Endothelial cell of umbilical vein (primary cell): ENCODE results near the gene CHN2.

Experiments
- CTCF ChIP-seq, 2 donors: IDR thresholded peaks; 1 replicate in 1 of 2; 2 replicates in 1 of 2; pipeline ENCODE4 v1.5.1; 2011; ENCODE audit warnings: low read length in 2 of 2, mild to moderate bottlenecking in 2 of 2, moderate library complexity in 2 of 2, control low read depth in 1 of 2, inconsistent platforms in 1 of 2, low read depth in 1 of 2; ENCODE audit not compliant: insufficient read depth in 1 of 2; ENCODE audit errors: extremely low read depth in 1 of 2
- MAX ChIP-seq: IDR thresholded peaks from 2 replicates; pipeline ENCODE4 v1.6.1; 2011; ENCODE audit not compliant: insufficient read depth, insufficient read length
- POLR2A ChIP-seq: IDR thresholded peaks from 2 replicates; pipeline ENCODE4 v1.6.1; 2012; ENCODE audit warnings: low read depth, mild to moderate bottlenecking, control low read depth, low read length

- TF ChIP-seq MAX = no peak
- no peak for TF ChIP-seq CTCF (IDR thresholded peaks at IDR 0.05; ENCODE audit: extremely low read depth in 1 of 2, insufficient read depth in 1 of 2, low read depth in 1 of 2, low read length in 2 of 2)
- TF ChIP-seq POLR2A = no peak
Measured at GRCh38 chr7:29340696-29341095, 146.1 kb downstream of the CHN2 start.
